ES-I3 (cell line): Measurements from ENCODE around the gene SMARCE1.

Experiments
- H3K36me3 ChIP-seq: 2 replicates; pipeline ENCODE4 v1.6.1; 2013; ENCODE audit warnings: mild to moderate bottlenecking, low read length, control low read depth, moderate library complexity; ENCODE audit not compliant: insufficient read depth
- H3K4me1 ChIP-seq: 2 replicates; pipeline ENCODE4 v1.6.1; 2013; ENCODE audit warnings: mild to moderate bottlenecking, control low read depth, low read length; ENCODE audit not compliant: insufficient read depth
- H3K9ac ChIP-seq: 2 replicates; pipeline ENCODE4 v1.6.1; 2013; ENCODE audit warnings: low read depth, mild to moderate bottlenecking, low read length, moderate library complexity
- H3K9me3 ChIP-seq: 2 replicates; pipeline ENCODE4 v1.6.1; 2013; ENCODE audit warnings: mild to moderate bottlenecking, low read length, moderate library complexity; ENCODE audit not compliant: control insufficient read depth, insufficient read depth

The SMARCE1 gene

DNA sequence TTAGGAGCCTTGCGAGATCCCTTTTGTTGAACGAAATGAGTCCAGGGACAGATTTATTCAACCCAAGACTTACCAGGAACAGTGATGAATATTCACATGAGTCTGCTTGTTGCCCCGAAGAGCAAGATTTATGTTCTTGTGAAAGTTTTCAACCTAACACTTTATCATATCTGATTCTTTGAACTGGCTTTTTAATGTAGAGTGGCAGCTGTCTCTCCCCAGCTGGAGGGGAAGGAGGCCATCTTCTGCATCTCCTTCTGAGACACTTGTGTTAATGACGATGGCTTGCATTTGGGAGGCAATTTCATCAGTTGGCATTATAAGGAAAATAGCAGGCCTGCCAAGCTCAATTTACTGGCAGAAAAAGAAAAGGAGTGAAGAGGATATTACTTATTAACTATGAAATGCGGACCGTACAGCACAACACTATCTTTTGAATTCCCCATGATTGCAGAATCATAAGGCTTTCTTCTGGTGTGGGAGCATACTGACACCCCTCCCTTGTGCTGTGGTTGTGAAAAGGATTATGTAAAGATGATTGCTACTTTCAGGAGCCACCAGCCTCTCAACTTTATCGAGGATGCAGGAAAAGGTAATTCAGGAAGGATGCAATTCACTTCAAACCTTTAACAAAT is 35.7 kb downstream of the SMARCE1 start:
- no peaks in the 10 kb centered on the region for H3K9me3 ChIP-seq
- no peaks in the 10 kb centered on the region for H3K36me3 ChIP-seq
- peaks cover 8% of the 10 kb centered on the region; the same call in 1 of the 2 replicates for H3K4me1 ChIP-seq
- no peak overlapping the region for H3K9ac ChIP-seq

- H3K9ac ChIP-seq: no peak overlapping the region
- no peaks in the 10 kb centered on the region for H3K36me3 ChIP-seq
- H3K9me3 ChIP-seq: no peaks in the 10 kb centered on the region
- peaks cover 8% of the 10 kb centered on the region; the same call in 1 of the 2 replicates for H3K4me1 ChIP-seq
Measured at GRCh38 chr17:40610359-40610758, 37.3 kb downstream of the SMARCE1 start.

- peaks cover 8% of the 10 kb centered on the region; the same call in 1 of the 2 replicates for H3K4me1 ChIP-seq
Measured at GRCh38 chr17:40608061-40608581, 39.5 kb downstream of the SMARCE1 start.

DNA sequence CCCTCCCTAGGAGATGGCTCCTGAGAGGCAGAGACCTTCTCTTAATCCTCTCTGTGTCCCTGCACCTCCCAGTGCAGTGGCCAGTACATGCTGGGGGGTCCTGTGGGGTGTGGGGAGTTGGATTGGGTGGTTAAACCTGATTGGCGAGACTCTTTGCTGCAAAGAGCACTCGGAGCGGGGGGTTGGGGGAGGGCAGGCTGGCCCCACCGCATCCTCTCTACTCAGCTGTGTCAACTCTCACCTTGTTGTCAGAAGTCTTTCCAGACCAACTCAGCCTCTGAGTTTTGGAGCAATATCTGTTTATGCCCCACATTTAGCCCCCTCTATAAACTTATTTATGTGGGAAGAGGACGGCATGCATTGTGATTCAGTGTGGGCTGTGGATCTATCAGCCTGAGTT is 40.0 kb downstream of the SMARCE1 start:
- Histone ChIP-seq H3K9me3 (no peaks in the 10 kb centered on the region), H3K9ac (no peak overlapping the region), H3K36me3 (no peaks in the 10 kb centered on the region)

More at GRCh38 chr17:40608061-40608581, 39.5 kb downstream of the SMARCE1 start:
- no peak overlapping the region for H3K9ac ChIP-seq
- no peaks in the 10 kb centered on the region for H3K36me3 ChIP-seq
- H3K9me3 ChIP-seq: no peaks in the 10 kb centered on the region

GRCh38 chr17:40606548-40607353 is 40.9 kb downstream of the SMARCE1 start:
- no peaks in the 10 kb centered on the region for H3K9me3 ChIP-seq
- peaks cover 8% of the 10 kb centered on the region; the same call in 1 of the 2 replicates for H3K4me1 ChIP-seq
- no peak overlapping the region for H3K9ac ChIP-seq
- H3K36me3 ChIP-seq: no peaks in the 10 kb centered on the region

More for the DNA sequence above, 40.0 kb downstream of the SMARCE1 start:
- peaks cover 8% of the 10 kb centered on the region; the same call in 1 of the 2 replicates for H3K4me1 ChIP-seq

GRCh38 chr17:40605306-40605705 is 42.3 kb downstream of the SMARCE1 start:
- H3K4me1 ChIP-seq: peaks cover 8% of the 10 kb centered on the region; the same call in 1 of the 2 replicates

GRCh38 chr17:40604327-40605080 is 43.1 kb downstream of the SMARCE1 start:
- Histone ChIP-seq H3K4me1 (peaks cover 8% of the 10 kb centered on the region; the same call in 1 of the 2 replicates), H3K9me3 (no peaks in the 10 kb centered on the region), H3K36me3 (no peaks in the 10 kb centered on the region), H3K9ac (no peak overlapping the region)

More at GRCh38 chr17:40605306-40605705, 42.3 kb downstream of the SMARCE1 start:
- Histone ChIP-seq H3K36me3 (no peaks in the 10 kb centered on the region), H3K9me3 (no peaks in the 10 kb centered on the region), H3K9ac (no peak overlapping the region)

- peaks cover 6% of the 10 kb centered on the region; the same call in 1 of the 2 replicates for H3K4me1 ChIP-seq
- H3K36me3 ChIP-seq: no peaks in the 10 kb centered on the region
- no peak overlapping the region for H3K9ac ChIP-seq
Measured at GRCh38 chr17:40602445-40603443, 44.9 kb downstream of the SMARCE1 start.

DNA sequence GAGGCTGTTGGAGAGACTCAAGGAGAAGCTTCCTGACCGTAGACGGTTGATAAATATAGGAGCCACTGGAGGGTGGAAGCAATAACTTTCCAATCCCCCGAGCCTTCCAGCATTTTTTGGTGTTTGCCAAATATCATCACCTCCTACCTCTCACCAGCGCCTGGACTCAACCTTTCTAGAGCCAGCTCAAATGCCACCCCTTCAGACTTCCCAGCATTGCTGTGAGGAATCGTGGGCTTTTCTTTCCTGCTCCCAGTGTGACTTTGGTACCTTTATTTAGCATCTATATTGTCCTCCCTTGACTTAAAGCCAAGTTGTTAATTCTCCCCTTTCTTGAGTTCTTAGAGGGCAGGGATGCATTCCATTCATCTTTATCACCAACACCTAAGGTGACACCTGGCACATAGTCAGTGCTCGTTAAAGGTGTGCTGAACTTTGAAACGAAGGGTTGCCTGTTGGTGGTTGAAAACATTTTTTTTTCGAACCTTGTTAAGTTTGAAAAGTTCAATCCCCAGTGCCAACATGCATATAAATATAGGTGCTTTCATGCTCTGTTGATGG is 47.1 kb downstream of the SMARCE1 start:
- Histone ChIP-seq H3K4me1 (no peaks in the 10 kb centered on the region), H3K36me3 (no peaks in the 10 kb centered on the region), H3K9me3 (no peaks in the 10 kb centered on the region; the same call in 1 of the 2 replicates), H3K9ac (no peak overlapping the region)

More at GRCh38 chr17:40602445-40603443, 44.9 kb downstream of the SMARCE1 start:
- no peaks in the 10 kb centered on the region for H3K9me3 ChIP-seq

- Histone ChIP-seq H3K9me3 (no peaks in the 10 kb centered on the region; the same call in 1 of the 2 replicates), H3K4me1 (no peaks in the 10 kb centered on the region), H3K36me3 (no peaks in the 10 kb centered on the region), H3K9ac (no peak overlapping the region)
Measured at GRCh38 chr17:40599468-40599763, 48.2 kb downstream of the SMARCE1 start.

DNA sequence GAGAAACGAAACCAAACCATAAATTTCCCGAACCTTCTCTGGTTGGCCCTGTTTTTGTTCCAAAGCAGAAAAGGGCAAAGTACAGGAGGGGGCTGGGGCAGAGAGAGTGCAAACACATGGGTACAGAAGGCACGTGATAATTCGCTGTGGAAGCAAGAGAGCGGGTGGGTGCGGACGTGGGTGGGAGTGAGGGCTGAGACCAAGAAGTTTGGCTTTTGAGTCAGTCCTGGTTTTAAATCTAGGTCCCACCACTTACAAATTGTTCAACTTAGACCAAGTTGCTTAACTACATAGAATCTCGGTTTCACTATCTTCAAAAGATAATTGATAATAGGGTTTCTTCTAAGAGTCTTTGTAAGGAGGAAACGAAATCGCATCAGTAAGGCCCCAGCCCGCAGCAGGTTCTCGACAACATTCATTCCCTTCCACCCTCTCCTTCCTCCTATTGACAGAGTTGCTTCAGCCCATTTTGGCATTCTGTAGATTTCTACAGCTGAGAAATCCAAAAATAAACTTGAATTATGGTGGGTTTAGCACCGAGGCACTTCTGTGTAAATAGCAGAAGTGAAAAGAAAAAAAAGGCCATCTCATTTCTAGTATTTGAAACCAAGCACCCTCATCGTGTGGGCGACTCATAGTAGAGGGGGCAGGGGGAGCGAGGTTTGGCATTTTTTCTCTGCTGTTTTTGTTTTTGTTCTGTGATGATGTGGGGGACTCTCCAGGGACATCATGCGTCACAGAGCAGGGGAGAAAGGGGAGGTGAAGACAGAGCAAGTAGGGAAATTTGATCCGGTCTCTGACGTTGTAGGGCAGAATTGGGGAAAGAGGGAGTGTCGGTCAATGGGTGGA is 48.8 kb downstream of the SMARCE1 start:
- Histone ChIP-seq H3K9ac (no peak overlapping the region), H3K36me3 (no peaks in the 10 kb centered on the region), H3K9me3 (no peaks in the 10 kb centered on the region; the same call in 1 of the 2 replicates), H3K4me1 (no peaks in the 10 kb centered on the region)

DNA sequence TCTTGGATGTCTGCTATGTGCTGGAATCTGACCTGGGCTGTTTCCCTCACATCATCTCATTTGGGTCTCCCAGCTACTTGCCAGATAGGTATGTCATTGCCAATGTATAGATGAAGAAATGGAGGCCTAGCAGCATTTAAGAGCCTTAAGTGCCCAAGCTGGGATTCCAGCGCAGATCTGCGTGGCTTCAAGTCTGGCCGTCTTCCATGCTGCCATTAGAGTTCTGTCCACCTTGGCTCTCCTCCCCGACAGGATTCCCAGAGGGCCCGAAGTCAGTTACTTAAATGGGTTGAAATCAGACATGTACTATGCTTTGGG is 49.4 kb downstream of the SMARCE1 start:
- no peaks in the 10 kb centered on the region for H3K36me3 ChIP-seq
- no peak overlapping the region for H3K9ac ChIP-seq
- no peaks in the 10 kb centered on the region for H3K4me1 ChIP-seq
- no peaks in the 10 kb centered on the region; the same call in 1 of the 2 replicates for H3K9me3 ChIP-seq
